CD4-positive, alpha-beta T cell (primary cell): ENCODE data around the gene UNC5CL. TPM values are rescaled to one million over a fixed set of nuclear protein-coding genes. Genes with fewer than 3 reads are reported as not detected.

Experiments
- ATAC-seq: fragments of 200-7000 bp; cut with Tn5 transposase; one replicate; pipeline ENCODE4 v1.10.0; 2022; ENCODE audit warnings: mild to moderate bottlenecking; ENCODE audit not compliant: poor library complexity
- CTCF ChIA-PET: fragments of 350-600 bp; sonication (Branson Sonifier 250); formaldehyde crosslinking; loops from one replicate; lab custom pipeline; 2021; ENCODE audit warnings: antibody characterized with exemption, inconsistent platforms; lab: Charles Lee
- POLR2A ChIA-PET: fragments of 350-600 bp; sonication (Branson Sonifier 250); formaldehyde crosslinking; loops from one replicate; lab custom pipeline; 2021; ENCODE audit warnings: antibody characterized with exemption, inconsistent platforms; lab: Charles Lee
- DNase-seq, 14 experiments: peaks; one replicate each; pipeline ENCODE4 v3.0.0-alpha.2; 2013 to 2020; ENCODE audit warnings: mixed read lengths in 2 of 14
- H3K27ac ChIP-seq, 2 donors: one replicate each; pipeline versions ENCODE4 v1.5.1 to v1.7.0; 2013; ENCODE audit warnings: low read length in 2 of 2, low read depth in 1 of 2, mild to moderate bottlenecking in 1 of 2
- H3K27me3 ChIP-seq, 2 experiments: 1 replicate in 1 of 2; 2 replicates in 1 of 2; pipeline versions ENCODE4 v1.6.1 to v1.7.0; 2013; ENCODE audit warnings: low read length in 2 of 2, control low read depth in 1 of 2, mild to moderate bottlenecking in 1 of 2, moderate library complexity in 1 of 2; ENCODE audit not compliant: insufficient read depth in 2 of 2, control insufficient read depth in 1 of 2
- H3K36me3 ChIP-seq: one replicate; pipeline ENCODE4 v1.6.1; 2013; ENCODE audit warnings: low read length, control low read depth; ENCODE audit not compliant: insufficient read depth
- H3K4me1 ChIP-seq: one replicate; pipeline ENCODE4 v1.6.1; 2013; ENCODE audit warnings: low read length, control low read depth; ENCODE audit not compliant: insufficient read depth
- H3K4me3 ChIP-seq: one replicate; pipeline ENCODE4 v1.5.1; 2013; ENCODE audit warnings: mild to moderate bottlenecking, low read length, moderate library complexity
- H3K9me3 ChIP-seq, 2 experiments: 1 replicate in 1 of 2; 2 replicates in 1 of 2; pipeline versions ENCODE4 v1.6.1 to v1.7.0; 2013; ENCODE audit warnings: low read length in 2 of 2, mild to moderate bottlenecking in 2 of 2, control low read depth in 1 of 2, moderate library complexity in 1 of 2; ENCODE audit not compliant: control insufficient read depth in 1 of 2, insufficient read depth in 1 of 2
- H3K27ac Mint-ChIP-seq: one replicate; pipeline ENCODE4 v1.8.0; 2020; ENCODE audit warnings: mixed read lengths
- H3K27me3 Mint-ChIP-seq: one replicate; pipeline ENCODE4 v1.8.0; 2021; ENCODE audit warnings: mixed read lengths
- H3K36me3 Mint-ChIP-seq: one replicate; pipeline ENCODE4 v1.8.0; 2021; ENCODE audit warnings: low read depth, mixed read lengths
- H3K4me1 Mint-ChIP-seq: one replicate; pipeline ENCODE4 v1.8.0; 2021; ENCODE audit warnings: low read depth, mixed read lengths
- H3K4me3 Mint-ChIP-seq: one replicate; pipeline ENCODE4 v1.8.0; 2020; ENCODE audit warnings: mild to moderate bottlenecking, mixed read lengths
- H3K9me3 Mint-ChIP-seq: one replicate; pipeline ENCODE4 v1.8.0; 2020; ENCODE audit warnings: mixed read lengths
- intact Hi-C, 2 experiments: fragments of 100-400 bp; cut with DNase I in 1 of 2; cut with micrococcal nuclease in 1 of 2; formaldehyde crosslinking; loops; one replicate each; pipeline versions ENCODE4 v1.15.1 to v1.9.0; 2023 to 2025; cut with DNase I, micrococcal nuclease
- total RNA-seq, 174 experiments: library from RNA in 2 of 174; stranded (reverse) in 2 of 174; gene quantifications; one replicate each; pipeline ENCODE4 v1.2.3 and lab custom pipeline; 2021 to 2026
- TF ChIP-seq, protein P1 (sequence below): fragments of 200-600 bp; IDR thresholded peaks from one replicate; pipeline ENCODE4 v1.8.0; 2022; ENCODE audit warnings: antibody characterized with exemption, mild to moderate bottlenecking

UNC5CL gene
- total RNA-seq, 2 experiments from 2014 or later = 2.5 to 2.9 TPM

GRCh38 chr6:41042226-41043055 is 3.4 kb upstream of the UNC5CL start, which contains the start of gene TSPO2:
TSPO2 (plus strand) TSS chr6:41042467; CDS start chr6:41042986, 519 bp downstream.
- ATAC-seq (no peak), DNase-seq (no peak)
- TF ChIP-seq, protein P1, sequence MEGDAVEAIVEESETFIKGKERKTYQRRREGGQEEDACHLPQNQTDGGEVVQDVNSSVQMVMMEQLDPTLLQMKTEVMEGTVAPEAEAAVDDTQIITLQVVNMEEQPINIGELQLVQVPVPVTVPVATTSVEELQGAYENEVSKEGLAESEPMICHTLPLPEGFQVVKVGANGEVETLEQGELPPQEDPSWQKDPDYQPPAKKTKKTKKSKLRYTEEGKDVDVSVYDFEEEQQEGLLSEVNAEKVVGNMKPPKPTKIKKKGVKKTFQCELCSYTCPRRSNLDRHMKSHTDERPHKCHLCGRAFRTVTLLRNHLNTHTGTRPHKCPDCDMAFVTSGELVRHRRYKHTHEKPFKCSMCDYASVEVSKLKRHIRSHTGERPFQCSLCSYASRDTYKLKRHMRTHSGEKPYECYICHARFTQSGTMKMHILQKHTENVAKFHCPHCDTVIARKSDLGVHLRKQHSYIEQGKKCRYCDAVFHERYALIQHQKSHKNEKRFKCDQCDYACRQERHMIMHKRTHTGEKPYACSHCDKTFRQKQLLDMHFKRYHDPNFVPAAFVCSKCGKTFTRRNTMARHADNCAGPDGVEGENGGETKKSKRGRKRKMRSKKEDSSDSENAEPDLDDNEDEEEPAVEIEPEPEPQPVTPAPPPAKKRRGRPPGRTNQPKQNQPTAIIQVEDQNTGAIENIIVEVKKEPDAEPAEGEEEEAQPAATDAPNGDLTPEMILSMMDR = no peak
- intact Hi-C loops = no loop called here
- ChIA-PET CTCF (no interaction called here), POLR2A (no interaction called here)
- Mint-ChIP-seq H3K4me3 (no peak within 1 kb of the TSS), H3K27me3 (no peaks in the 10 kb centered on the region), H3K27ac (no peak within 1 kb of the TSS), H3K9me3 (no peaks in the 10 kb centered on the region), H3K36me3 (peaks cover 4% of the 10 kb centered on the region), H3K4me1 (peaks cover 6% of the 10 kb centered on the region)
- H3K36me3 ChIP-seq = peaks cover 3% of the 10 kb centered on the region
- H3K9me3 ChIP-seq = no peaks in the 10 kb centered on the region
- H3K4me1 ChIP-seq = no peaks in the 10 kb centered on the region
- H3K27me3 ChIP-seq = no peaks in the 10 kb centered on the region
- no peak within 1 kb of the TSS for H3K4me3 ChIP-seq
- no peak within 1 kb of the TSS for H3K27ac ChIP-seq

GRCh38 chr6:41040940-41041536 is 2.0 kb upstream of the UNC5CL start:
- intact Hi-C loops = no loop called here
- ChIA-PET CTCF (no interaction called here), POLR2A (no interaction called here)
- peaks cover 4% of the 10 kb centered on the region for H3K36me3 Mint-ChIP-seq
- no peaks in the 10 kb centered on the region for H3K27me3 ChIP-seq
- H3K4me3 ChIP-seq = no peak overlapping the region
- H3K4me1 ChIP-seq = no peaks in the 10 kb centered on the region
- H3K4me1 Mint-ChIP-seq = peaks cover 6% of the 10 kb centered on the region
- no peak overlapping the region for H3K27ac ChIP-seq
- H3K9me3 Mint-ChIP-seq = no peaks in the 10 kb centered on the region
- no peak overlapping the region for H3K4me3 Mint-ChIP-seq
- ATAC-seq (no peak), DNase-seq (no peak)
- H3K9me3 ChIP-seq = no peaks in the 10 kb centered on the region
- no peaks in the 10 kb centered on the region for H3K36me3 ChIP-seq
- H3K27ac Mint-ChIP-seq = no peak overlapping the region
- TF ChIP-seq, protein P1 = no peak
- H3K27me3 Mint-ChIP-seq = no peaks in the 10 kb centered on the region

DNA sequence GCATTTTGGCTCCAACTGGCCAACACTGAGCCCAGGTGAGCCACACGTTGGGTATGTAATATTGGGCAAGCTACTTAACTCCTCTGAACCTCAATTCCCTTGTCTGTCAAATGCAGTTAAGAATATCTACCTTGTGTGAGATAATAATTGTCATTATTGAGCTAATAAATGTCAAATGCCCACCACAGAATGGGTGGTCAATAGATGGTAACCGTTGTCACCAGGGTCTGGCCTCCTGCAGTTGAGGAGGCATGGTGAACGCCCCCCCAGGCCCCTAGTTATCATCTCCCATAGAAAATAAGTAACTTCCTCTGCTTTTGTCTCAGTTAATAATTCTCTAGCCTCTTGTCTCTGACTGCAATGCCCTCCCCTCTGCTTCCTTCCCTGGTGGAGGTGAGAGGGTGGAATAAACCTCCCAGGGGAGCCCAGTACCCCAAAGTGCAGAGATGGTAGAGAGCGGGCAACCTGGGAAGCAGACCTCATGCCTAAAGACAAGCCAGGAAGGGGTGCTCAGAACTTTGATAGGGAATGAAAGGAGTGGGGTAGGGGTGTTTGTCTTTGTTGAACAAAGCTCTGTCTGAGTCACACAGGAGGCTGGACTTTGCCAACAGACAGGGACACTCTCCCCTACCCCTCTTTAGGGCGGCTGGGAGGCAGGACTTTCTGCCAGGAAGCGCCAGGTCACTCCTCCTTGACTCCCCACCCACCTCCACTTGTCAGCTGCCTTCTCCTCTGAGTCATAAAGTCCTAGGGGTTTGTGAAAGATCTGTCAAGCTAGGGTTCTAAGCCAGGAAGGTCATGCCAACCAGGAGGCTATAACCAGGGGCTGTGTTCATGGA is 1.3 kb upstream of the UNC5CL start:
- H3K4me1 ChIP-seq = no peaks in the 10 kb centered on the region
- no peaks in the 10 kb centered on the region for H3K27me3 ChIP-seq
- CTCF ChIA-PET = no interaction called here
- POLR2A ChIA-PET = interaction anchor here (0.9 kb wide), 1 partner anchor 10 kb away, joined by 3 read pairs; no protein-coding TSS in a partner anchor
- no peaks in the 10 kb centered on the region for H3K36me3 ChIP-seq
- no peak overlapping the region for H3K4me3 ChIP-seq
- no peak for DNase-seq
- no peak overlapping the region for H3K27ac ChIP-seq
- peaks cover 6% of the 10 kb centered on the region for H3K4me1 Mint-ChIP-seq
- H3K36me3 Mint-ChIP-seq = peaks cover 4% of the 10 kb centered on the region
- H3K27me3 Mint-ChIP-seq = no peaks in the 10 kb centered on the region
- no peak overlapping the region for H3K4me3 Mint-ChIP-seq
- no peak for ATAC-seq
- no peaks in the 10 kb centered on the region for H3K9me3 Mint-ChIP-seq
- intact Hi-C loops = no loop called here
- no peak overlapping the region for H3K27ac Mint-ChIP-seq
- TF ChIP-seq, protein P1 = no peak
- H3K9me3 ChIP-seq = no peaks in the 10 kb centered on the region
